ENCODE results near the gene DAB2IP.

DAB2IP gene

GRCh38 chr9:121707477-121708424, 56.3 kb downstream of the DAB2IP start:
- no peak for DNase-seq

GRCh38 chr9:121708768-121709488, 57.5 kb downstream of the DAB2IP start:
- DNase-seq: no peak

GRCh38 chr9:121709798-121710197, 58.4 kb downstream of the DAB2IP start:
- no peak for DNase-seq

GRCh38 chr9:121711281-121711680, 59.8 kb downstream of the DAB2IP start:
- no peak for DNase-seq

- no peak for DNase-seq
These were observed 60.4 kb downstream of the DAB2IP start for GRCh38 chr9:121711797-121712196.

- no peak for DNase-seq
These were observed 62.1 kb downstream of the DAB2IP start for GRCh38 chr9:121713400-121714070.

GRCh38 chr9:121714075-121714705, 62.8 kb downstream of the DAB2IP start:
- no peak for DNase-seq

- DNase-seq: no peak
These were observed 63.4 kb downstream of the DAB2IP start for GRCh38 chr9:121714873-121715272.

- no peak for DNase-seq
These were observed 65.9 kb downstream of the DAB2IP start for GRCh38 chr9:121717141-121717991.

- no peak for DNase-seq
These were observed 66.7 kb downstream of the DAB2IP start for GRCh38 chr9:121718084-121718483.

- no peak for DNase-seq
These were observed 67.1 kb downstream of the DAB2IP start for GRCh38 chr9:121718501-121718900.

- DNase-seq: no peak
These were observed 69.0 kb downstream of the DAB2IP start for GRCh38 chr9:121720311-121721057.

GRCh38 chr9:121721058-121721350, 69.6 kb downstream of the DAB2IP start:
- no peak for DNase-seq

- DNase-seq: no peak
These were observed 70.3 kb downstream of the DAB2IP start for GRCh38 chr9:121721770-121722169.

GRCh38 chr9:121725008-121725775, 73.8 kb downstream of the DAB2IP start:
- DNase-seq: no peak

- no peak for DNase-seq
These were observed 76.0 kb downstream of the DAB2IP start for GRCh38 chr9:121727295-121728020.

GRCh38 chr9:121728916-121729315, 77.5 kb downstream of the DAB2IP start:
- no peak for DNase-seq

GRCh38 chr9:121729769-121730562, 78.5 kb downstream of the DAB2IP start:
- DNase-seq: no peak

- no peak for DNase-seq
These were observed 79.7 kb downstream of the DAB2IP start for GRCh38 chr9:121731090-121731489.
